Left lung (tissue), 10 donors: ENCODE measurements around the gene CCDC51. TPM values are rescaled to one million over a fixed set of nuclear protein-coding genes. Genes with fewer than 3 reads are reported as not detected.
A peak's percentile ranks its signal among the peaks of the same experiment; 100 is the strongest.

Experiments
- ATAC-seq: fragments of 200-7000 bp; cut with Tn5 transposase; one replicate; pipeline ENCODE4 v1.9.1; 2020; ENCODE audit warnings: moderate library complexity
- DNase-seq, 4 donors: peaks; one replicate each; pipeline ENCODE4 v3.0.0-alpha.2; 2013 to 2020
- H3K27ac ChIP-seq, 2 donors: fragments of 200-600 bp; sonication (generic) in 1 of 2; one replicate each; pipeline versions ENCODE4 v1.5.0 to v1.8.0; 2020 to 2021
- H3K27me3 ChIP-seq, 2 donors: fragments of 200-600 bp; sonication (generic) in 1 of 2; one replicate each; pipeline versions ENCODE4 v1.5.0 to v1.8.0; 2020 to 2021
- H3K36me3 ChIP-seq, 2 donors: fragments of 200-600 bp; sonication (generic) in 1 of 2; one replicate each; pipeline versions ENCODE4 v1.5.0 to v1.8.0; 2020 to 2021
- H3K4me1 ChIP-seq, 2 donors: fragments of 200-600 bp; one replicate each; pipeline ENCODE4 v1.8.0; 2021
- H3K4me3 ChIP-seq, 2 donors: fragments of 200-600 bp; sonication (generic) in 1 of 2; one replicate each; pipeline versions ENCODE4 v1.5.0 to v1.8.0; 2020 to 2021; ENCODE audit warnings: mild to moderate bottlenecking in 1 of 2
- H3K9me3 ChIP-seq, 2 donors: fragments of 200-600 bp; sonication (generic) in 1 of 2; one replicate each; pipeline versions ENCODE4 v1.5.0 to v1.8.0; 2020 to 2021
- intact Hi-C, 2 donors: fragments of 100-400 bp; cut with DNase I; formaldehyde crosslinking; loops; one replicate each; pipeline versions ENCODE4 v1.11.2 to v1.14.2; 2022
- polyA plus RNA-seq, 6 donors: library from polyadenylated mRNA; unstranded; fragments of 120-200 nt; gene quantifications; one replicate each; pipeline ENCODE4 v1.2.1, GENCODE V29; 2013; ENCODE audit not compliant: insufficient read length in 6 of 6
- total RNA-seq, 2 donors: library from RNA; stranded (reverse); fragmentation: NEBNext Ultra II Directional; extraction: Animal tissue kit (Norgen Biotek cat#: 25700); gene quantifications; one replicate each; pipeline ENCODE4 v1.2.1, GENCODE V29; 2021
- TF ChIP-seq, protein P1 (sequence below), 2 donors: fragments of 200-600 bp; sonication (generic) in 1 of 2; IDR thresholded peaks; one replicate each; pipeline versions ENCODE4 v1.5.0 to v1.8.0; 2021; ENCODE audit warnings: antibody characterized with exemption in 2 of 2
- donor health status: DM: no; HTN: yes; CAD: no.
- donor health status: DM: no; HTN: no; CAD: no.

Gene CCDC51
- total and polyA plus RNA-seq, 8 donors, result 13.4 to 16.2 (median 14.8) TPM

DNA sequence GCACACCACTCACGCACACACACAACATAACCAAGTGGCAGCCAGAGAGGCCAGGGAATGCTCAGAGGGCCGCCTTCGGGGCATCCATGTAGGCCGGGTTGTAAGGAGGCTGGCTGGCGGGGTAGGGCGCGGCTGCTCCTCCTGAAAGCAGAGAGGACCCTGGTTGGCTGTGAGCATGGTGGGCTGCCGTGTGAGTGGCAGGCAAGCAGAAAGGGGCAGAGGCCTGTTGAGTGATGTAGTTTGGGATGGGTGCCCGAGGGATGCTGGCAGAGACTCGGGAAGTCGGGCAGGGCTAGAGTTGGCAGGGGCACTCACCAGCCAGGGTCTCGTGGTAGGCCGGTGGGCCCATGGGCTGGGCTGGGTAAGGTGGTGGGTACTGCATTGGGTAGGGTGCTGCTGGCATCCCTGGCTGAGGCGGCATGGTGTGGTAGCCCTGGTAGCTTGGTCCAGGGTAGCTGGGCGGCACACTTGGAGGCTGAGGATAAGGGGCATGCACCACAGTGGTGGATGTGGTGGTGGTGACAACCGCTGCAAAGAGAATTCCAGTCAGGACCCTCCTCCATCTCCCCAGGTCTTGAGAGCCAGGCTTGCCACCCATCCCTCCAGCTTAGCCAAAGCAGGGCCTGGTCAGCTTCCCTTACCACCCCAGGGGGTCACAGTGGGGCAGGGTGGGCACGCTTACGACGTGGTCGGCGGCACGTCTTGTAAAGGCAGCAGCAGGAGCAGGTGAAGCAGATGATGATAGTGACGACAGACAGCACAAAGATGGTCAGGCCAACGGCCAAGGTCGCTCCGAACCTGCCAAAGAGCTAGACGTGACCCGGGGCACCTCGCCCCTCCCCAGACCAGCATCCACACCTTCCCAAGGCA is 29.4 kb upstream of the CCDC51 start:
- DNase-seq (no peak), ATAC-seq (no peak)
- Histone ChIP-seq H3K36me3 (peaks cover 0 to 45% of the 10 kb centered on the region in 2 donors), H3K9me3 (no peaks in the 10 kb centered on the region), H3K27me3 (no peaks in the 10 kb centered on the region), H3K27ac (peak overlapping the region in 1 of 2 donors; percentile 93), H3K4me1 (peaks cover 42 to 90% of the 10 kb centered on the region in 2 donors), H3K4me3 (no peak overlapping the region)
- intact Hi-C loops, result loop anchor here (5.0 to 10.0 kb wide), 3 partner anchors 33 to 83 kb away; partner anchors contain the start of gene SHISA5 (in 1 of the 2)
- TF ChIP-seq, protein P1, sequence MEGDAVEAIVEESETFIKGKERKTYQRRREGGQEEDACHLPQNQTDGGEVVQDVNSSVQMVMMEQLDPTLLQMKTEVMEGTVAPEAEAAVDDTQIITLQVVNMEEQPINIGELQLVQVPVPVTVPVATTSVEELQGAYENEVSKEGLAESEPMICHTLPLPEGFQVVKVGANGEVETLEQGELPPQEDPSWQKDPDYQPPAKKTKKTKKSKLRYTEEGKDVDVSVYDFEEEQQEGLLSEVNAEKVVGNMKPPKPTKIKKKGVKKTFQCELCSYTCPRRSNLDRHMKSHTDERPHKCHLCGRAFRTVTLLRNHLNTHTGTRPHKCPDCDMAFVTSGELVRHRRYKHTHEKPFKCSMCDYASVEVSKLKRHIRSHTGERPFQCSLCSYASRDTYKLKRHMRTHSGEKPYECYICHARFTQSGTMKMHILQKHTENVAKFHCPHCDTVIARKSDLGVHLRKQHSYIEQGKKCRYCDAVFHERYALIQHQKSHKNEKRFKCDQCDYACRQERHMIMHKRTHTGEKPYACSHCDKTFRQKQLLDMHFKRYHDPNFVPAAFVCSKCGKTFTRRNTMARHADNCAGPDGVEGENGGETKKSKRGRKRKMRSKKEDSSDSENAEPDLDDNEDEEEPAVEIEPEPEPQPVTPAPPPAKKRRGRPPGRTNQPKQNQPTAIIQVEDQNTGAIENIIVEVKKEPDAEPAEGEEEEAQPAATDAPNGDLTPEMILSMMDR (IDR thresholded peaks at IDR 0.05), result no peak

DNA sequence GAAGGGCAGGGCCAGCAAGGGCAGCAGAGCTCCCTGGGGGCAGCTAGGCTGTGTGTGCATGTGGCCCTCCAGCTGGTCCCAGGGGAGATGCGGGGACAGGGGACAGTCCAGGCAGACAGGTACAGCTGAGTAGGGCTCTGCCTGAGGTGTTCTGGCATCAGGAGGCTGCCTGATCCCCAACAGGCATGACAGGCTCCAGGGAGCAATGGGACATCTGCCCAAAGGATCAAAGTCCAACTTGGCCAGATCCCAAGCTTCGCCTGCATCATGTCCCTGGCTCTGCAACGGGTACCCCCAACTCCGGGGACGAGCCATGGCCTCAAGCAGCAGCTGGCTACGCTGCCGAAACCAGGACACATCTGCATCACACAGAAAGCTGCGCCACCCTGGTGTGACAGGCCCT is 28.4 kb upstream of the CCDC51 start:
- no peak for DNase-seq
- TF ChIP-seq, protein P1 (IDR thresholded peaks at IDR 0.05), result no peak
- peak overlapping the region in 1 of 2 donors; percentile 71 for H3K4me3 ChIP-seq
- peaks cover 0 to 48% of the 10 kb centered on the region in 2 donors for H3K36me3 ChIP-seq
- H3K27ac ChIP-seq, result peak overlapping the region in 1 of 2 donors; percentile 100
- intact Hi-C loops, result loop anchor here (5.0 to 10.0 kb wide), 3 partner anchors 34 to 84 kb away; partner anchors contain the start of gene SHISA5 (in 1 of the 2)
- peaks cover 40 to 82% of the 10 kb centered on the region in 2 donors for H3K4me1 ChIP-seq
- H3K27me3 ChIP-seq, result no peaks in the 10 kb centered on the region
- no peaks in the 10 kb centered on the region for H3K9me3 ChIP-seq
- no peak for ATAC-seq

- peak overlapping the region in 1 of 2 donors; percentile 71 for H3K4me3 ChIP-seq
- H3K27me3 ChIP-seq, result no peaks in the 10 kb centered on the region
- peaks cover 35 to 78% of the 10 kb centered on the region in 2 donors for H3K4me1 ChIP-seq
- no peak for DNase-seq
- TF ChIP-seq, protein P1 (IDR thresholded peaks at IDR 0.05), result no peak
- H3K27ac ChIP-seq, result peak overlapping the region; percentile 100
- no peaks in the 10 kb centered on the region for H3K9me3 ChIP-seq
- ATAC-seq, result no peak
- peaks cover 0 to 55% of the 10 kb centered on the region in 2 donors for H3K36me3 ChIP-seq
- intact Hi-C loops, result loop anchor here (5.0 to 10.0 kb wide), 3 partner anchors 35 to 85 kb away; partner anchors contain the start of gene SHISA5 (in 1 of the 2)
Observed at GRCh38 chr3:48467473-48468267, 27.8 kb upstream of the CCDC51 start.

GRCh38 chr3:48467110-48467454 is 27.2 kb upstream of the CCDC51 start:
- Histone ChIP-seq H3K27ac (peak overlapping the region; percentile 100), H3K9me3 (no peaks in the 10 kb centered on the region), H3K4me3 (peak overlapping the region; percentile 46 to 71), H3K4me1 (peaks cover 34 to 72% of the 10 kb centered on the region in 2 donors), H3K36me3 (peaks cover 0 to 58% of the 10 kb centered on the region in 2 donors), H3K27me3 (no peaks in the 10 kb centered on the region)
- TF ChIP-seq, protein P1 (IDR thresholded peaks at IDR 0.05), result no peak
- ATAC-seq (no peak), DNase-seq (no peak)
- intact Hi-C loops, result loop anchor here (5.0 to 10.0 kb wide), 3 partner anchors 35 to 85 kb away; partner anchors contain the start of gene SHISA5 (in 1 of the 2)
